HG03442 (cell line): ENCODE measurements around the gene SLC35B2.
A peak's percentile ranks its signal among the peaks of the same experiment; 100 is the strongest.

Source experiments
- ATAC-seq: cut with Tn5 transposase; IDR thresholded peaks from one replicate; pipeline ENCODE4 v1.9.1; 2021; ENCODE audit warnings: mild to moderate bottlenecking, moderate library complexity; ENCODE audit not compliant: unreplicated experiment

SLC35B2 gene

GRCh38 chr6:44223319-44224028, 33.9 kb downstream of the SLC35B2 start, which contains the start of gene SLC29A1:
Gene SLC29A1 (plus strand): TSS chr6:44223595. CDS start chr6:44227314, 3,719 bp downstream.
- peak; percentile 40 for ATAC-seq

- no peak for ATAC-seq
Measured at GRCh38 chr6:44222486-44223318, 34.6 kb downstream of the SLC35B2 start.

- no peak for ATAC-seq
Measured at GRCh38 chr6:44221961-44222335, 35.4 kb downstream of the SLC35B2 start.

- ATAC-seq: peak; percentile 39
Measured at GRCh38 chr6:44221291-44221960, 35.9 kb downstream of the SLC35B2 start.

GRCh38 chr6:44220913-44221290, 36.4 kb downstream of the SLC35B2 start:
- ATAC-seq: no peak

- no peak for ATAC-seq
Measured at GRCh38 chr6:44219815-44220784, 37.2 kb downstream of the SLC35B2 start.

- ATAC-seq: peak; percentile 53
Measured at GRCh38 chr6:44219053-44219814, 38.1 kb downstream of the SLC35B2 start.

GRCh38 chr6:44217332-44218143, 39.8 kb downstream of the SLC35B2 start:
- ATAC-seq: no peak

- no peak for ATAC-seq
Measured at GRCh38 chr6:44216677-44217331, 40.5 kb downstream of the SLC35B2 start, which contains the start of gene MYMX. Gene MYMX (plus strand): TSS chr6:44216926. CDS start chr6:44217472, 546 bp downstream.

- ATAC-seq: no peak
Measured at GRCh38 chr6:44214307-44214706, 43.0 kb downstream of the SLC35B2 start.

GRCh38 chr6:44211284-44211683, 46.0 kb downstream of the SLC35B2 start:
- no peak for ATAC-seq

GRCh38 chr6:44207966-44208365, 49.4 kb downstream of the SLC35B2 start:
- ATAC-seq: no peak
